Measurements from ENCODE around the gene MX2.
A peak's percentile ranks its signal among the peaks of the same experiment; 100 is the strongest.

The MX2 gene

GRCh38 chr21:41425954-41426675 is 64.3 kb downstream of the MX2 start, which contains the start of gene MX1:
Gene MX1, plus strand, starts transcription at chr21:41426239. Its CDS starts 5,832 bp downstream, at chr21:41432071.
- CTCF ChIA-PET = interaction anchor here (0.9 to 1.7 kb wide), 3 partner anchors 15 to 143 kb away, joined by 4 to 7 read pairs (median 5); no protein-coding TSS in a partner anchor
- peak; percentile 92 for DNase-seq (ENCODE audit: extremely low spot score)
- TF ChIP-seq, protein P1, sequence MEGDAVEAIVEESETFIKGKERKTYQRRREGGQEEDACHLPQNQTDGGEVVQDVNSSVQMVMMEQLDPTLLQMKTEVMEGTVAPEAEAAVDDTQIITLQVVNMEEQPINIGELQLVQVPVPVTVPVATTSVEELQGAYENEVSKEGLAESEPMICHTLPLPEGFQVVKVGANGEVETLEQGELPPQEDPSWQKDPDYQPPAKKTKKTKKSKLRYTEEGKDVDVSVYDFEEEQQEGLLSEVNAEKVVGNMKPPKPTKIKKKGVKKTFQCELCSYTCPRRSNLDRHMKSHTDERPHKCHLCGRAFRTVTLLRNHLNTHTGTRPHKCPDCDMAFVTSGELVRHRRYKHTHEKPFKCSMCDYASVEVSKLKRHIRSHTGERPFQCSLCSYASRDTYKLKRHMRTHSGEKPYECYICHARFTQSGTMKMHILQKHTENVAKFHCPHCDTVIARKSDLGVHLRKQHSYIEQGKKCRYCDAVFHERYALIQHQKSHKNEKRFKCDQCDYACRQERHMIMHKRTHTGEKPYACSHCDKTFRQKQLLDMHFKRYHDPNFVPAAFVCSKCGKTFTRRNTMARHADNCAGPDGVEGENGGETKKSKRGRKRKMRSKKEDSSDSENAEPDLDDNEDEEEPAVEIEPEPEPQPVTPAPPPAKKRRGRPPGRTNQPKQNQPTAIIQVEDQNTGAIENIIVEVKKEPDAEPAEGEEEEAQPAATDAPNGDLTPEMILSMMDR (IDR thresholded peaks at IDR 0.05; ENCODE audit: control extremely low read depth, extremely low read depth, low read depth, missing control alignments) = no peak
- POLR2A ChIA-PET = interaction anchor here (1.0 kb wide), 3 partner anchors 8 to 143 kb away, joined by 3 to 4 read pairs (median 3); no protein-coding TSS in a partner anchor

DNA sequence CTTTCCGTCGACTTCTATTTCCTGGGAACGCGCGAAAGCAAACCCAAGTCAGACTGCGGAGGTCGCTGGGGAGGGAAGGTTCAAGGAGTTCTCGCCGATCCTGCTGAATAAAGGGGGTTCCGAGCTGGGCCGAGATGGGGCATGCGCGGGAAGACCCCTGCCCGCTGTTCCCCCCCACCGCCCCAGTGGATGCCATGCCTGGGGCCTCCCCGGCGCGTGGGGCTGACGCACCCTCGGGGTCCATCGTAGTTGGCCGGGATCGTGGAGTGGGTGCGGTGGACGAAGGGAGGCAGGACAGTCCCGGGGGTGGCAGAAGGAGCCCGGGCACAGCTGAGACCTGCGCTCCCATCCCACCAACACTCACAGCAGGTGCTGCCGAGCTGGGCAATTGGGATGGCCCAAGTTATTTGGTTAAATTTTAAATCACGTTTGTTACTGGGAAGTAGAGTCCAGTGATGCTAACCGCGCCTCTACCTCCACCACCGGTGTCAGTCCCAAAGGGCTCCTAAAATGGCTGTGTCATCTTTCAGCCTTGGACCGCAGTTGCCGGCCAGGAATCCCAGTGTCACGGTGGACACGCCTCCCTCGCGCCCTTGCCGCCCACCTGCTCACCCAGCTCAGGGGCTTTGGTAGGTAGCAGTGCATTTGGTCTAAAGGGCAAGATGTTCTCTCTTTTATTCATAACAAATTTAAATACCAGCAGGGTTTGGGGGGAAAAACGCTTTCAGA is 65.0 kb downstream of the MX2 start:
- POLR2A ChIA-PET = no interaction called here
- TF ChIP-seq, protein P1 (IDR thresholded peaks at IDR 0.05; ENCODE audit: control extremely low read depth, extremely low read depth, low read depth, missing control alignments) = no peak
- CTCF ChIA-PET = interaction anchor here (0.9 to 1.5 kb wide), 2 partner anchors 16 to 143 kb away, joined by 4 to 5 read pairs; no protein-coding TSS in a partner anchor

DNA sequence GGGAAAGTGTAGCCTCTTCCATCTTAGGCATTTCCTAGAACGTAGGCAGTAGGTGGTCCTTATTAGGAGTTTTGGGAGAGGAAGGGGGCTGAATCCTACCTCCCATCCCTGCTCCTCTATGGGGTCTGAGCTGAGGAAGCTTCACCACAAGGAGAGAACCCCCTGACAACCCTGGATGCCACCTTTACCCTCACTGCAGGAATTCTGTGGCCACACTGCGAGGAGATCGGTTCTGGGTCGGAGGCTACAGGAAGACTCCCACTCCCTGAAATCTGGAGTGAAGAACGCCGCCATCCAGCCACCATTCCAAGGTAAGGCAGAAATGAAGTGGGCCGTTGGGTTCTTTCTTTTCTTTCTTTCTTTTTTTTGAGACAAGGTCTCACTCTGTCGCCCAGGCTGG is 65.7 kb downstream of the MX2 start:
- ChIA-PET POLR2A (no interaction called here), CTCF (interaction anchor here (0.9 kb wide), 1 partner anchor 144 kb away, joined by 4 read pairs; no protein-coding TSS in a partner anchor)
- TF ChIP-seq, protein P1 (IDR thresholded peaks at IDR 0.05; ENCODE audit: control extremely low read depth, extremely low read depth, low read depth, missing control alignments) = no peak
- DNase-seq (ENCODE audit: extremely low spot score) = no peak

More for the DNA sequence above, 65.0 kb downstream of the MX2 start:
- peak; percentile 42 for DNase-seq (ENCODE audit: extremely low spot score)

DNA sequence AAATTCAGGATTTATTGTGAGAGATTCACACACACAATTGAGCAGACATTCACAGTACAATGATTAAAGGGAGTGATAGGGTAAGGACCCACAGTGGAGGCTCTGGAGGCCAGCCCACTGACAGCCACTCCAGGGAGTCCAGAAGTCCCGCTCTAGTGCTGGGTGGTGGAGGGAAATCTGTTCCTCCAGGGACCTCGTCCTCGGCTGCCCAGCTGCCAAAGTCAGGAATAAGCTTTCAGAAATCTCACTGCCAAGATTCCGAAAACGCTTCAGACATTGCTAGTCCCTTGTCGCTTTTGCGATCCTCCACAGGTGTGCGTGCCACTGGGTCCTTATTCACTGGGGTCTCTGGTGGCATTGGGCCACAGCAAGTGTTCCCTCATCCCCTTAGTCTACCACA is 66.5 kb downstream of the MX2 start:
- DNase-seq (ENCODE audit: extremely low spot score) = no peak
- TF ChIP-seq, protein P1 (IDR thresholded peaks at IDR 0.05; ENCODE audit: control extremely low read depth, extremely low read depth, low read depth, missing control alignments) = no peak
- ChIA-PET POLR2A (no interaction called here), CTCF (no interaction called here)

GRCh38 chr21:41428847-41429246 is 67.0 kb downstream of the MX2 start:
- DNase-seq (ENCODE audit: extremely low spot score) = no peak
- ChIA-PET CTCF (no interaction called here), POLR2A (interaction anchor here (0.7 kb wide), 1 partner anchor 11 kb away, joined by 3 read pairs; no protein-coding TSS in a partner anchor)
- TF ChIP-seq, protein P1 (IDR thresholded peaks at IDR 0.05; ENCODE audit: control extremely low read depth, extremely low read depth, low read depth, missing control alignments) = no peak

DNA sequence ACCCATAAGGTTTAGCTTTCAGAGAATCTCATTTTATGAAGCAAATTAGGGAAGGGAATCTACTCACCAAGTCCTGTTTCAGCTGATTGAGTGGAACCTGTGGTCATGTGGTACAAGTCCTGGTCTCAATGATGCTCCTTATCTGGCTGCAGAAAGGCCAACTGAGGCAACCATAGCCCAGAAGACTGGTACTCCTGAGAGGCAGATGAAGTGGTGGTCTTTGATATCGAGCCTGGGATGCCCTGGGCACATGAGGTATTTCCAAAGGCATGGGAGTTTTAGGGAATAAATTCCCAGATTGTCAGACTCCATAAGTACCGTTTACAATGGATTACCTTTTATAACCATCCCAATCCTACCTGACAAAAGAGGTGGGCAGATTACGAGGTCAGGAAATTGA is 67.5 kb downstream of the MX2 start:
- TF ChIP-seq, protein P1 (IDR thresholded peaks at IDR 0.05; ENCODE audit: control extremely low read depth, extremely low read depth, low read depth, missing control alignments) = no peak
- CTCF ChIA-PET = no interaction called here
- no peak for DNase-seq (ENCODE audit: extremely low spot score)
- POLR2A ChIA-PET = interaction anchor here (0.7 kb wide), 1 partner anchor 10 kb away, joined by 3 read pairs; no protein-coding TSS in a partner anchor
